HT1080 (cell line): ENCODE measurements around the gene FAM136A. TPM values are rescaled to one million over a fixed set of nuclear protein-coding genes. Genes with fewer than 3 reads are reported as not detected.
"Not testable (repeated sequence)": the region's sequence is repeated elsewhere in the genome, so short reads cannot be mapped to it uniquely, and the experiment has no call there.

ENCODE experiments used
- DNase-seq: peaks from one replicate; pipeline ENCODE4 v3.0.0-alpha.2; 2015; ENCODE audit warnings: low read depth
- polyA plus RNA-seq, 2 experiments: library from polyadenylated mRNA; depleted of rRNA; stranded (reverse); fragments of >200 nt; gene quantifications; 2 replicates each; pipeline ENCODE4 v1.2.3, GENCODE V29; 2015
- total RNA-seq: library from RNA; depleted of rRNA; stranded (reverse); fragments of >200 nt; shearing (Covaris generic); gene quantifications from 2 replicates; pipeline ENCODE4 v1.2.3, GENCODE V29; 2014; rRNA removed

The FAM136A gene
- 89.3 and 104 TPM in 2 replicates for total RNA-seq
- polyA plus RNA-seq (2015; cell fraction: cytosol; rRNA removed): 89.6 and 90.5 TPM in 2 replicates
- 45.9 and 49.3 TPM in 2 replicates for polyA plus RNA-seq (2015; cell fraction: nucleus; rRNA removed)

- DNase-seq: peak; percentile 79
Observed at GRCh38 chr2:70301344-70302194, at the start of gene FAM136A. FAM136A (minus strand) TSS chr2:70302067; CDS start chr2:70302011, 56 bp downstream.

DNA sequence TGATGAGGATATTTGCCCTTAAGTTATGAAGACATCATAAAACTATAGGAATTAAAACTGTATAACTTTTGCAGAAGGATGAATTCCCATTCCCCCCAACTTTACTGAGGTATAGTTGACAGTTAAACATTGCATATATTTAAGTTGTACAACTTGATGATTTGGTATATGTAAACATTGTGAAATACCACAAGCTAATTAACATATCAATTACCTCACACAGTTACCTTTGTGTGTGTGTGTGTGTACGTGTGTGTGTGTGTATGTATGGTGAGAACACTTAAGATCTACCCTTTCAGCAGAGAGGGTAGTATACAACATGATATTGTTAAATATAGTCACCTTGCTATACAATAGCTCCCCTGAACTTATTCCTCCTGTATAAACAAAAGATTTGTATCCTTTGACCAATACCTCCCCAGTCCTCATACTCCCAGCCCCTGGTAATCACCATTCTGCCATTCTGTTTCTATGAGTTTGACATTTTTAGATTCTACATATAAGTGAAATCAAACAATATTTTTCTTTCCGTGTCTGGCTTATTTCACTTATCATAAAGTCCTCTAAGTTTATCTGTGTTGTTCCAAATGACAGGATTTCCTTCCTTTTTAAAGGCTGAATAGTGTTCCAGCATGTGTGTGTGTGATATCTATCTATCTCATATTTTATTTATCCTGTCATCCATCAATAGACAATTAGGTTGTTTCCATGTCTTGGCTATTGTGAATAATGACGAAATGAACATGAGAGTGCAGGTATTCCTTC is 48.2 kb upstream of the FAM136A start:
- DNase-seq: no peak

- DNase-seq: no peak
Observed at GRCh38 chr2:70347831-70348230, 46.0 kb upstream of the FAM136A start.

DNA sequence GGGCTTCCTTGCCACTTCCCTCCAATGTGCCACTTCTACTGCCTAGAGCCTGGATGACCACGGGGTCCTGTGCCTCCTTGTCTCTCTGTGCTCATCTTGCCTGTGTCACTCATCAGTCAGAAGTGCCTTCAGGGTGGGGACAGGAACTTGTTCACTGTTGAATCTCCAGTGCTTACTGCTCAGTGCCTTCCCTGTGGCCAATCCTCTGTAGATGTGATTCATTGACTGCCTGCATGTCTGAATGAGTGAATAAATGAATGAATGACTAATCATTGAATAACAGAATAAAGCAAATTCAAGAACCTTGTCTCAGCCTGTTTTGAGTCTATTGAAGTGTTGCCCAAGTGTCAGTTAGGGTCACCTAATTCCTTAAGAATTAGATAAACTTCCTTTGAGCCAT is 42.3 kb upstream of the FAM136A start:
- DNase-seq: peak; percentile 83

DNA sequence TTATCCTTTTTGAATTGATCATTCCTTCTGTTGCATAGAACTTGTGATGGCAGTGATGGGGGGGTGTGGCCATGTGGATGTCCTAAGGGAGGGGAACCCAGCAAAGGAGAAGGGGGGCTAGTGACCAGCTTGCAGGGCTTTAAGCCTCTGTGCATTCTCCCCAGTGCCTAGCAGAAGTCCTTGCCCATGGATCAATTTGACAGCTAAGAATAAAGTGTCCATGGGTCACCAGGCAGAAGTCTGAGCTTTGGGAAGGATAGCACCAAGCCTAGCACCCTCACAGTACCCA is 39.6 kb upstream of the FAM136A start:
- no peak for DNase-seq

DNA sequence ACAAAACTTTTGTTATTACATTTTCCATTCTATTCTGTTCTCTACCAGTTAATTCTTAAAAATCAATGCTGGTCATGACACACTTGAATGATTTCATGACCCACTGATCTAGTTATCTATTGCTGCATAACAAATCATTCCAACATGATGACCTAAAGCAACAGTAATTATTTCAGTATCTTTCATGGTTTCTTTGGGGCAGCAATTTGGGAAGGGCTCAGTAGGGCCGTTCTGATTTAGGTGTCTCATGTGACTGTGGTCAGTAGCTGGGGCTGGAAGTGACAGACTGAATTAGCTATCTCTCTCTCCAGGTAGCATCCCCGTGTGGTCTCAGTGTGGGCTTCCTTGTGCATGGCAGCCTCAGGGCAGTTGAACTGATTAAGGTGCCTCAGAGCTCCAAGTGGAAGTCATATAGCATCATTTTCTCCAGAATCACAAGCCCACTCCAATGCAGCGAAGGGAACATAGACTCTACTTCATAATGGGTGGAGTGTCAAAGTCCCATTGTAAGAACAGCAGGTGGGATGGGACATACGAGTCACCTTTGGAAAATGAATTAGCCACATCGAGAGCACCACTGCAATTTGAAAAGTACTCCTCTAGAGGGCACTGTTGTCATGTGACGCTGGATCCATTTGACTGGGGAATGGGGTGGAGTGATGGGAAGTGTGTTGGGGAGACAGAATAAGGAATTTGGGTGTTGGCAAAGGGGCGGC is 39.1 kb upstream of the FAM136A start:
- DNase-seq: peak; percentile 57

- no peak for DNase-seq
Observed at GRCh38 chr2:70340075-70340474, 38.2 kb upstream of the FAM136A start.

- no peak for DNase-seq
Observed at GRCh38 chr2:70336552-70336951, 34.7 kb upstream of the FAM136A start.

- DNase-seq: no peak
Observed at GRCh38 chr2:70331012-70331411, 29.1 kb upstream of the FAM136A start.

- no peak for DNase-seq
Observed at GRCh38 chr2:70330476-70330875, 28.6 kb upstream of the FAM136A start.

DNA sequence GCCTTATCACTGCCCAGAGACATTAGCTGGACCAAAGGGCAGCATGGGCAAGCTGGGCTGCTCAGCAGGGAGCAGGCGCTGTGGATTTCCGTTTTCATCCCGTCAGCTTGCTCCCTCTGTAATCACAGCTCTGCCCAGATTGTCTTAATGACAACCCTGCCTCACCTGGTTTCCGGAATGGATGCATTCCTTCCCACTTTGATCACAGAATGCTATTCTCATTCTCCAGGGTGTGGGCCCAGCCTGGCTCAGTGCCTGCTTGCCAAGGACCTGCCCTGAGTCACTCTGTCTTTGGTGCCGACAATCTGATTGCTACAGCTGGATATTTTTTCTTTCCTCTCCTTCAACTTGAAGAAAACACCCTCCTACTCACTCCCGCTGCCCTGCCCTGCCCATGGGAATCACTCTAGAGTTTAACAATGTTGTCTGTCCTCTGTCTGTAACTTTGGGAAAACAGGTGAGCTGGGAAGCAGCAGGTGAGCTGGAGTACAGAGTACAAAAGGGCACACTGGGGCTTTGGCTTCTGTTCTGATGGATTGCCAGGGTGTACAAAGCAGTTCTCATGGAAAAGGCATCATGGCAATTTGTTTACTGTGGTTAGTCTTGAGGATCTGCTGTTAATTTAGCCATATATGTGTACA is 27.2 kb upstream of the FAM136A start:
- DNase-seq: peak; percentile 83

DNA sequence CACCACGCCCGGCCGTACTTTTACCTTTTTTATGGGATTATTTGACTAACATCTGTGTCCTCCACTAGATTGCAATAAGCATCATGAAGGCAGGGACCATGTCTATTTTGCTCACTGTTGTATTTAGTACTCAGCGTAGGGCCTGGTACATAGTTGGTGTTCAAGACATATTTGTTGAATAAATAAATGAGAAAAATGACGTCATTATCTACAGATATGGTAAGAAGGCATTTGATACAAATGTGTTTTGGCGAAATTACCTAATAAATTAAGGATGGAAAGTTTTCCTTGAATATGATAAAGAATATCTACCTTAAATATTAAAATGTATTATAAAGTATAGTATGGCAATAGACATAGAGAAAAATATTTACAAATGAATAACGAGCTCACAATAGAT is 24.0 kb upstream of the FAM136A start:
- no peak for DNase-seq

DNA sequence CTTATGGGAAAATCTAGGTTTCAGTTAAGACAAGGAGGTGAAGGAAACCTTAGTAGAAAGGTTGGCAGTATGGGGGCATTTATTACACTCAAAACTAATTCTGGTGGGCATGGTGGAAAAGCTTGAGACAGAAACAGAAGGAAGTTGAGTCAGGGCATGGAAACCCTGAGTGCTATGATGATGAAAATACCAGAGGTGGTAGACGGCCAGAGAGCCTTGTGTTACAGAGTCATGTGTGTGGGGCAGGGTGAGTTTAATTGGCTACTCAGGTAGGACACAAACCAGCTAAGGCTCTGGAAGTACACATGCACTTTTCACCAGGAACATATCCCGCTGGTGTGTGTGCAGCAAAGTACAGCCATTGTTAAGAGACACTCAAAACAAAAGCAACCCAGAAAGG is 20.7 kb upstream of the FAM136A start:
- DNase-seq: no peak

DNA sequence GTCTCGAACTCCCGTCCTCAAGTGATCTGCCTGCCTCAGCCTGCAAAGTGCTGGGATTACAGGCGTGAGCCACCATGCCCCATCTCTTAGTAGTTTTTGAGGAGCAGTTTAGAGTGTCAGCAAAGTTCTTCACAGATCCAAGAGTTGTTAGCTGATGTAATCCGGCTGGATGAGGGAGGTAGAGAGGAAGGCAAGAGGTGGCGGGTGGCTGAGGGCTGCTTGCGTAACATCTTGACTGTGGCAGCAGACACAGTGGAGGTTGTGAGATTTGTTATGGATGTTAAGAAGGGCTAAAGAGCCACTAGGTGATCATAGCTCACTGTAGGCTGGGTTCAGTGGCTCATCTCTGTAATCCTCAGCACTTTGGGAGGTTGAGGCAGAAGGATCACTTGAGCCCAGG is 19.5 kb upstream of the FAM136A start:
- DNase-seq: no peak

DNA sequence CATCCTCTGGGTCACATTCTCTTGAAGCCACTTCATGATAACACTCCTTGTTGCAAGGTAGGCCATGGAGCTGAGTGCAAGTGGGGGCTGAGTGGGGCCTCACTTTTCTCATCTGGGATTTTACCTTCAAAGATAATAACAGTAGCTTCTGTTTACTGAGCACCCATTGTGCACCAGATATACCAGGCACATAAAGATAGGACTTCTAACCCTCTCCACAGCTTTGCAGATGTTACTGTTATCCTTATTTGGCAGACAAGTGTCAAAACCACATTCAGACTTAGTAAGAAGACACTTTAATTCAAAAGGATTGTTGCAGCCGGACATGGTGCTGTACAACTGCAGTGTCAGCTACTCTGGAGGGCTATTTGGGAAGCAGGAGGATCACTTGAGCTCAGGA is 12.8 kb upstream of the FAM136A start:
- DNase-seq: no peak

- no peak for DNase-seq
Observed at GRCh38 chr2:70312560-70312959, 10.7 kb upstream of the FAM136A start.

DNA sequence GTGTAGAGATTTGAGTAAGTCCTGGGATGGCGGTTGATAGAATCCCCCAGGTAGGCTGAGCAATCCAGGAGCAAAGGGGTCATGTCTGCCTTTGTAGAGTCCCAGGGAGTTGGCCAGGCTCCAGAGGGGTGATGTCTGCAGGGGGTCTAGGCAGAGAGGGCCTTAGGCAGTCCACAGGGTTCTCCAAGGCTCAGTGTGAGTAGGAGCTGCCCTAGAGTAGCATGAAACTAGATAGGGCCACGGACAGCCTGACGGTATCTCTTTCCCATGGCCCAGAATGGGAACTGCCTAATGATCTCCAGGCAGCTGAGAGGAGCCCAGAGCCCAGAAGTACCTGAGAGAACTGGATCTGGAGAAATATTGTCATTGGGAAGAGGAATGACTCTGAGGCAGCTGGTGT is 9.0 kb upstream of the FAM136A start:
- no peak for DNase-seq

DNA sequence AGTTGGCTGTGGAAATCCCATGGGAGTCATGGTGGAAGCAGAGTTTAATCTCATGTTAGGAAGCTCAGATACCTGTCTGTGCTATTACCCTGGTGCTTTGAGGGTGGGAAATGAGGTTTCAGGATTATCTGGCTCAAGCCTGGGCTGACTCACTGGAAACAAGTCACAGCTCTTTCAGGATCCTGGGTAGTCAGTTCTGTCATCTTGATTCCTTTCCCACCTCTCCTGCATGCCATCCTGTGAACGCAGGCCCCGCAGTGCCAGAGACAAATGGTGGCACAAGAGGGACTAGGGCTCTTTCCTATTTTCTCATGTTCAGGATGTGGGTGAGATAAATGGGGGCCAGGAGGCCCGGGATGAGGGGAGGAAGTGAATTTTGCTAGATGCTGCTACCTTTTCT is 3.7 kb upstream of the FAM136A start:
- DNase-seq: peak; percentile 22

GRCh38 chr2:70304498-70304897 is 2.6 kb upstream of the FAM136A start:
- no peak for DNase-seq

DNA sequence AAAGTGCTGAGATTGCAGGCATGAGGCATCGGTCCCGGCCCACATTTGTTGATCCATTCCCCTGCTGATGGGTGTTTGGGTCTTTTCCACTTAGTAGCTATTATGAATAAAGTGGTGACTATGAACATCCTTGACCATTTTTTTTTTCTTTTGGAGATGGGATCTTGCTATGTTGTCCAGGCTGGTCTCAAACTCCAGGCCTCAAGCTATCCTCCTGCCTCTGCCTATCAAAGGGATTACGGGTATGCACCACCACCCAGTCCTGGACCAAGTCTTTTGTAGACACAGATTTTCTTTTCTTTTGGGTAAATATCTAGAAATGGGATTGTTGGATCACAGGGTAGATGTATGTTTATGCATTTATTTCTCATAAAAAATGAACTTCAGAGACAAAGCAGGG is 1.3 kb upstream of the FAM136A start:
- DNase-seq: no peak

- not testable (repeated sequence) for DNase-seq
Observed at GRCh38 chr2:70302195-70302546, 304 bp upstream of the FAM136A start.
